ENCODE data around the gene FGFBP3.
A peak's percentile ranks its signal among the peaks of the same experiment; 100 is the strongest.

The FGFBP3 gene, protein sequence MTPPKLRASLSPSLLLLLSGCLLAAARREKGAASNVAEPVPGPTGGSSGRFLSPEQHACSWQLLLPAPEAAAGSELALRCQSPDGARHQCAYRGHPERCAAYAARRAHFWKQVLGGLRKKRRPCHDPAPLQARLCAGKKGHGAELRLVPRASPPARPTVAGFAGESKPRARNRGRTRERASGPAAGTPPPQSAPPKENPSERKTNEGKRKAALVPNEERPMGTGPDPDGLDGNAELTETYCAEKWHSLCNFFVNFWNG

GRCh38 chr10:91909117-91909677, at the start of gene FGFBP3:
FGFBP3 (minus strand) TSS chr10:91909486; CDS start chr10:91908969, 517 bp downstream.
- DNase-seq: peak; percentile 69

DNA sequence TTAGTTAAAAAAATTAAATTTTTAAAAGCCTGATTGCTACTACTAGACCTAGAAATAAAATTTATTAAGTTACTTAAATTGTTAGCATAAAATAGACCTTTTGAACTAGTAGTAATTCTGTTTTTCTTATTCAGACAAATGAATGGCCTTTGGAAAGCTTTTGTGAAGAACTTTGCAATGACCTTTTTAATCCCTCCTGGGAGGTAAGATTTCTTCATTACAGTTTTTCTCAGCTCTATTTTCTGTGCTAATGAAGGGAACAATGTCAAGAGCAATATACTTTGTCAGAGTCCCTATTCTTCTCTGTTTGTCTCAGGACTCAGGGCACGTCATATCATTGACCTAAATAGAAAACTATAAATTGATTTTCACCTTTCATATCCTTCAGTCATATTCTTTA, 47.8 kb upstream of the FGFBP3 start:
- DNase-seq: no peak

- no peak for DNase-seq
Observed at GRCh38 chr10:91955114-91955513, 45.8 kb upstream of the FGFBP3 start.

- DNase-seq: no peak
Observed at GRCh38 chr10:91953600-91954160, 44.4 kb upstream of the FGFBP3 start.

DNA sequence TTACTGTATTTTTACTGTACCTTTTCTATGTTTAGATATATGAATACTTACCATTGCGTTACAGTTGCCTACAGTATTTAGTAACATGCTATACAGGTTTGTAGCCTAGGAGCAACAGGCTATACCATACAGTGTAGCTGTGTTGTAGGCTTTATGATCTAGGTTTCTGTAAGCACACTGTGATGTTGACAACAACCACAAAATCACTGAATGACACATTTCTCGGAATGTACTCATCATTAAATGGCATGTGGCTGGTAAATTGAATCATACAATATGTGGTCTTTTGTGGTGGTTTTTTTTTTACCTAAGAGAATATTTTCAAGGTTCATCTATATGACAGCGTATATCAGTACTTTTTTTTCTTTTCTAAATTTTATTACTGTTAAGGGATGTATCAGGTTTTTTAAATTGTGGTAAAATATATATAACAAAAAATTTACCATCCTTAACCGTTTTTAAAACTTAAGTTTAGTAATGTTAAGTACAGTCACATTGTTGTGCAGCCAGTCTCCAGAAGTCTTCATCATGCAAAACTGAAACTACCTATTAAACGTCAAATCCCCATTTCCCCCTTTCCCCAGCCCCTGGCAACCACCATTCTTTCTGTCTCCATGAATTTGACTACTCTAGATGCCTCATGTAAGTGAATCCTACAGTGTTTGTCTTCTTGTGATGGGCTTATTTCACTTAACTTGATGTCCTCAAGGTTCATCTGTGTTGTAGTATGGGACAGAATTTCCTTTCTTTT, 35.8 kb upstream of the FGFBP3 start:
- no peak for DNase-seq

DNA sequence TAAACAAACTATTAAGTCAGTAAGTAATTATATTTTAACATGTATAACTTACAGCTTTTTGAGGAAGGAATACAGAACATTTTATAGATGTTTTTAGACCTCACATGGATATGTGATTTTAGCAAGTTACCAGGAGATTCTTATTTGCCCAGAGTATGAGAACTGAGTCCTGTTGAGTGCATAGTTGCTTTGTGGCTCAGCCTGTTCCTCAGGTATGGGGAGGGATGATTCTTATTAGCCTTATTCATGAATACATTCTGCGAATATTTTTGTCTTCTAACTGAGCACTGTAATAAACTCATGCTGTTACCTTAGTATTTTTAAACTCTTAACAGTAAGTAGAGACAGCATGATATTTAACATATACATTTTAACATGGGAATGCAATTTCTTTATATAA, 32.1 kb upstream of the FGFBP3 start:
- DNase-seq: no peak

DNA sequence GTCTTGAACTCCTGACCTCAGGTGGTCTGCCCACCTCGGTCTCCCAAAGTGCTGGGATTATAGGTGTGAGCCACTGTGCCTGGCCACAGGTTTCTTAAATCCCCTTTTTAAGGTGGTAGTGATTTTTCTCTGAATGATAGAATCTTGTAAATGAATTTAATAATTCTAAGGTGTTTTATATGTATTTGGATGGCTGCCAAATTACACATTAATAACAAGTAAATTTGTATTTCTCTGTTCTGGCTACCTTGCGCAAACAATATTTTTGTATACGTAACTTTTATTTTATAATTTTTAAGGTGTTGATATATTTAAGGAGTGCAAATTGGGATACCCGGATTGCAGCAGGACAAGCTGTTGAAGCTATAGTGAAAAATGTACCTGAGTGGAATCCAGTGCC, 30.4 kb upstream of the FGFBP3 start:
- DNase-seq: no peak

- no peak for DNase-seq
Observed at GRCh38 chr10:91935886-91936285, 26.6 kb upstream of the FGFBP3 start.

DNA sequence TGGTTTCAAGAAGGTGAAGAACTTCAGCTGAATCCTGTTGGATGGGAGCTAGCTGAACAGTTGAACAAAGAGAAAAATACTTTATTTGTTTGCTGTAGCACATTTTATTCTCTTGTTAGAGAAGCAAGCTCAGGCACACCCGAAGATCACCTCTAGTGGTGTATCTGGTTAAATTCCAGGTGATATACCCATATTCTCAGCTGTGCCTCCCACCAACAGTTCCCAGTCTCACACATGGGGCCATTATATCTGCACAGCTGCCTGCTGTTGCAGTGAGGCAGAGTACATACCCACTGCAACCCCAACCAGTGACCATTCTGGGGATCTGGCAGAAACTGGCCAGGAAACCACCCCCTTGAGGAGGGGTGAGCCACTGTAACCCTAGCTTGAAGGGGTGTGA, 23.5 kb upstream of the FGFBP3 start:
- no peak for DNase-seq

- DNase-seq: no peak
Observed at GRCh38 chr10:91931526-91932190, 22.4 kb upstream of the FGFBP3 start.

DNA sequence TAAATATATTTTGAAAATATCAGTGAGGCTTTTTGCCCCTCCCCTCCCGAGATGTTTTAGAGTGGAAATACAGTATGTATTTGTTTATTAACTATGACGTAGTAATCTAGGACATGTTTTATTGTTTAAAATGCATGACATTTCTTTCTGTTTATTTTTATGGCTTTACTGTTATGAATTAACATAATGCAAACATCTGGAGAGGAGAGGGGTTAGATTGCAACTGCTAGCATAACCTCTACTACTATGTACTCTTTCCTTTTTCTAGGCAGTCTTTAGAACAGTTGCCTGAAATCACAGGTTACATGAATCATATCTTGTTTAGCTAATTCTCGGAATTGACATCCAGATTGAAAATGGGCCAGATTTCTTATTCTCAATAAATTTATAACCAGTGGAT, 21.7 kb upstream of the FGFBP3 start:
- DNase-seq: no peak

GRCh38 chr10:91925022-91925320, 15.7 kb upstream of the FGFBP3 start:
- DNase-seq: no peak

DNA sequence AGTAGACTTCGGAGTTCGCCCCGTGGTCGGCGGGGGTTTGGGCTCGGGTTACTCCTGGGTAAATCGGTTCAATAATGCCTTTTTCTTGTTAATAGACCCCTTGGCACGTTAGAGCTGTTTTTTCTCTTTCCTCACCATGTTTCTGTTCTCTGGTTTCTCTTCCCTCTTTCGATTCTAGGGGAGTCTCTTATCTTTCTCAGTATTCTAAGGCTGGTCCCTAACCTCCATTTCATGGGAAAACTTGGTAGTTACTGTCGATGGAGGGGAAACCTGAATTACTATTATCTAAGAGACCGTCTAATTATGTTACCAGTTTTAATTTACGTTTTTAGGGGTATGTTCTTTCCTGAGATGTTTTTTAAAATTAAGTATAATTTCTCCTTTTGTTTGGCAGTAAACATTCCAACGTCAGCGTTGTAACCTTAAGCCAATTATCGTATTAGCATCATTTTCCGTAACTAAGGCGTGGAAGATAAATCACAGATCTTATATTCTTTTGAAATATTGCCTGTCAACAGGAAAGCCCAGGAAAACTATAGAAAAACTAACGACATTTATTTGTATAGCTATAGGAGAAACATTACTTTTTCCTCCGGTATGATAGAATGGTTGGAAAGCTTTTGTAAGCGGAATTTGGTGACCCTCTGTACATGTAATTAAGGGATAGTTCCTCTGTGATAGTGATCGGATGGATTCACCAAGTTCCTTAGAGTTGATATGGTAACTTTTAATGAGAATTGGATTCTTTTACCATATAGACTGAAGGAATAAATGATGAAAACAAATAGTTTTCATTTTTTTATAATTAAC, 15.1 kb upstream of the FGFBP3 start:
- no peak for DNase-seq

GRCh38 chr10:91923371-91924211, 14.3 kb upstream of the FGFBP3 start, which contains the start of gene BTAF1:
BTAF1 (plus strand) TSS chr10:91923770; CDS start chr10:91924077, 307 bp downstream.
- peak; percentile 80 for DNase-seq

DNA sequence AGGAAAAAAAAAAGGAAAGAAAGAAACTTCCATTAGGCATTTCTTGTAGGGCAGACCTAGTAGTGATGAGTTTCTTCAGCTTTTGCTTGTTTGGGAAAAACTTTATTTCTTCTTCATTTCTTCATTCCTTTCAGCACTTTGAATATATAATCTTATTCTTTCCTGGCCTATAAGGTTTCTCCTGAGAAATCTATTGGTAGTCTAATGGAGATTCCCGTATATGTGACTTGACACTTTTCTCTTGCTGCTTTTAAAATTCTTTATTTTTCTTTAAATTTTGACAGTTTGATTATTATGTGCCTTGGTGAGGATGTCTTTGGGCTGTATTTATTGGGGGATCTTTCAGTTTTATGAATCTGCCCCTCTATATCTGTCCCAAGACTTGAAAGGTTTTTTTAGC, 10.4 kb upstream of the FGFBP3 start:
- no peak for DNase-seq

- no peak for DNase-seq
Observed at GRCh38 chr10:91910467-91910866, 1.2 kb upstream of the FGFBP3 start.

DNA sequence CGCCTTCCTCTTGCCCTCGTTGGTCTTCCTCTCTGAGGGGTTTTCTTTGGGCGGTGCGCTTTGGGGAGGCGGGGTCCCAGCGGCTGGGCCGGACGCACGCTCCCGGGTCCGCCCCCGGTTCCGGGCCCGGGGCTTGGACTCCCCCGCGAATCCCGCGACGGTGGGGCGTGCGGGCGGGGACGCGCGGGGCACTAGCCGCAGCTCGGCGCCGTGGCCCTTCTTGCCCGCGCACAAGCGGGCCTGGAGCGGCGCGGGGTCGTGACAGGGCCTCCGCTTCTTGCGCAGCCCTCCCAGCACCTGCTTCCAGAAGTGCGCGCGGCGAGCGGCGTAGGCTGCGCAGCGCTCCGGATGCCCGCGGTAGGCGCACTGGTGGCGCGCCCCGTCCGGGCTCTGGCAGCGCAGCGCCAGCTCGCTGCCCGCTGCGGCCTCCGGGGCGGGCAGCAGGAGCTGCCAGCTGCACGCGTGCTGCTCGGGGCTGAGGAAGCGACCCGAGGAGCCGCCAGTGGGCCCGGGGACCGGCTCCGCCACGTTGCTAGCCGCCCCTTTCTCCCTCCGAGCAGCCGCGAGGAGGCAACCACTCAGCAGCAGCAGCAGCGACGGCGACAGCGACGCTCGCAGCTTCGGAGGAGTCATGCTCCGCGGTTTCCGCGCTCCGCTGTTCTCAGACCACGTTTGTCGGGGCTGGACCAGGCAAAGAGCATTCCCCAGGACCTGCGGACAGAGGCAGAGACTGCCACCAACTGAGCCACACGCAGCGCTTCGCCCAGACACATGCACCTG, 759 bp downstream of the FGFBP3 start:
- DNase-seq: peak; percentile 64

DNA sequence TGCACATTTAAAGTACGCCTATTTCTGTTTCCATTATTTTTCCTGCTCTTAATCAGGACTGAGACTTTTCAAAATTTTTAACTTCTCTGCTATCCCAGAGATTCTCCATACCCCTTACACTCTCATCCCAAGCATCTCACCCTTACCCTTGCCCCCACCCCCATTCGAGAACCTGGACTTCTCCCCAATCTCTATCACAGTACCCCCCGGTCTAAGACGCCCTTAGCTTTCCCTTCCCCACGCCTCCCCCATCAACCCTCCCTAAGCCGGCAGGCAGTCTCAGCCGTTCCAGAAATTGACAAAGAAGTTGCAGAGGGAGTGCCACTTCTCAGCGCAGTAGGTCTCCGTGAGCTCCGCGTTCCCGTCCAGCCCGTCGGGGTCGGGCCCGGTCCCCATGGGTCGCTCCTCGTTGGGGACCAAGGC, 1.4 kb downstream of the FGFBP3 start:
- no peak for DNase-seq

- DNase-seq: no peak
Observed at GRCh38 chr10:91907033-91907594, 2.2 kb downstream of the FGFBP3 start.
